IPS-NIHi7 (cell line): Measurements from ENCODE around the gene IGF1R.

Experiments used
- DNase-seq: peaks from one replicate; pipeline ENCODE4 v3.0.0; 2012; ENCODE audit warnings: mixed read lengths; ENCODE audit errors: extremely low spot score

Gene IGF1R

GRCh38 chr15:98724494-98724893 lies 76.2 kb downstream of the IGF1R start:
- DNase-seq: no peak

- DNase-seq: no peak
Observed at GRCh38 chr15:98725874-98726273, 77.5 kb downstream of the IGF1R start.

- DNase-seq: peak; percentile 90
Observed at GRCh38 chr15:98727115-98728040, 79.0 kb downstream of the IGF1R start.

GRCh38 chr15:98728082-98728810 lies 79.9 kb downstream of the IGF1R start:
- no peak for DNase-seq

GRCh38 chr15:98728811-98729160 lies 80.4 kb downstream of the IGF1R start:
- no peak for DNase-seq

- DNase-seq: no peak
Observed at GRCh38 chr15:98729446-98730042, 81.2 kb downstream of the IGF1R start.

- DNase-seq: no peak
Observed at GRCh38 chr15:98730860-98731711, 82.7 kb downstream of the IGF1R start.

- DNase-seq: no peak
Observed at GRCh38 chr15:98731712-98732450, 83.5 kb downstream of the IGF1R start.

GRCh38 chr15:98733098-98733497 lies 84.8 kb downstream of the IGF1R start:
- no peak for DNase-seq

- DNase-seq: no peak
Observed at GRCh38 chr15:98734466-98735199, 86.3 kb downstream of the IGF1R start.

- no peak for DNase-seq
Observed at GRCh38 chr15:98735304-98735703, 87.0 kb downstream of the IGF1R start.

GRCh38 chr15:98735895-98736617 lies 87.7 kb downstream of the IGF1R start:
- no peak for DNase-seq

GRCh38 chr15:98737159-98737558 lies 88.8 kb downstream of the IGF1R start:
- no peak for DNase-seq

- no peak for DNase-seq
Observed at GRCh38 chr15:98737721-98738120, 89.4 kb downstream of the IGF1R start.

GRCh38 chr15:98738689-98739401 lies 90.5 kb downstream of the IGF1R start:
- DNase-seq: no peak

GRCh38 chr15:98740295-98740694 lies 92.0 kb downstream of the IGF1R start:
- no peak for DNase-seq

- DNase-seq: no peak
Observed at GRCh38 chr15:98740963-98741362, 92.6 kb downstream of the IGF1R start.

GRCh38 chr15:98743177-98743576 lies 94.8 kb downstream of the IGF1R start:
- DNase-seq: no peak

- no peak for DNase-seq
Observed at GRCh38 chr15:98744506-98744905, 96.2 kb downstream of the IGF1R start.
